Stimulated activated CD4-positive, alpha-beta T cell treated with anti-CD3 and anti-CD28 coated beads, Interleukin-4, amount 100 ng/mL, for 1 hour (primary cell): Measurements from ENCODE around the gene SPARC.
"Not testable (repeated sequence)": the region's sequence is repeated elsewhere in the genome, so short reads cannot be mapped to it uniquely, and the experiment has no call there.

Experiments used
- DNase-seq: peaks from one replicate; pipeline ENCODE4 v3.0.0-alpha.2; 2020

Gene SPARC, protein sequence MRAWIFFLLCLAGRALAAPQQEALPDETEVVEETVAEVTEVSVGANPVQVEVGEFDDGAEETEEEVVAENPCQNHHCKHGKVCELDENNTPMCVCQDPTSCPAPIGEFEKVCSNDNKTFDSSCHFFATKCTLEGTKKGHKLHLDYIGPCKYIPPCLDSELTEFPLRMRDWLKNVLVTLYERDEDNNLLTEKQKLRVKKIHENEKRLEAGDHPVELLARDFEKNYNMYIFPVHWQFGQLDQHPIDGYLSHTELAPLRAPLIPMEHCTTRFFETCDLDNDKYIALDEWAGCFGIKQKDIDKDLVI

DNA sequence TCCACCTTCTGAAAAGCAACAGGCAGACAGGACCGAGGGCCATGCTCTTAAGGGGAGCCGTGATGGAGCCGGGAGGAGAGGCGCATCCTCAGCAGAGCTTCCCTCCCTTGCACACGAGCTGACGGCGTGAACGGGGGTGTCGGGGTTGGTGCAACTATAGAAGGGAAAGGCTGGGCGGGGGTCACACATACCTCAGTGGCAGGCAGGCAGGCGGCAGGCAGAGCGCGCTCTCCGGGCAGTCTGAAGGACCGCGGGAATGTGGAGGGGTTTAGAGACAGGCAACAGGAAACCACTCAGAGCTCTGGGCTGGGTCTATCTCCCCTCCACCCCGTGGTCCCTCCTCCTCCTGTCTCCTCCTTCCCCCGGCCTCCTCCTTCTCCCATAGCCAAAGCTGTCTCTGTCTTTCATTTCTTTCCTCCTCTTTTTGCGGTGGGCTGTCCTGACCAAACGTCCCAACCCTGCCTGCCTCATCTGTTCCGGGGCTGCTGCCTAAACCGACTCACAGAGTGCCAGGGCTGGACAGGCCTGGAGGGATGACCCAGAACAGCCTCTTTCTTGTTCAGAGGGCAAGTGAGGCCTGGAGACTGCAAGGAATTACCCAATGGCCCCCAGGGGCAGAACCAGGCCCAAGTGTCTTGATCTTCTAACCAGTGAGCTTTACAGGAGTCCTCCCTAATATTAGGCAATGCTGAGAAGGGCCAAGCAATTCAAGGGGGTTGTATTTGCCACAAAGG lies at the start of gene SPARC:
Gene SPARC, minus strand, starts transcription at position 242 of the 734 bp plus-strand sequence. CDS start 10,727 bp downstream, outside the sequence.
- no peak for DNase-seq

DNA sequence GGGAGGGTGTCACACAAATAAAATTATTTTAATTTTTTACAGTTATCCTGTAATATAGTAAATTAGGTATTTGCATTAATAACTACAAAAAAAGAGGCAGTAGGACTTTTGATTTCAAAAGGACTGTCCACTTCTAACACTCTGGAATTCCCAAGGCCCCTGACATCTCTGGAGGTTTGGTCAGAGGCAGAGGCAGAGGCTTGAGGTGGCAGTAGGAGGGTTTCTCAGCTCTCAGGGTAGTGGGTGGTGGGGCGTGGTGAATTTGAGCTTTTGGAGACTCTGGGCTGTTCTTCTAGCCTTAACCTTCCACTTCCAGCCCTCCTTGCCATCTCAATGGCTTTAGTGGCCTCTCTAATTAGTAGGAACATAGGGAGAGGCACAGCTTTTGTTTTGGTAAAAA lies 48.9 kb upstream of the SPARC start:
- no peak for DNase-seq

DNA sequence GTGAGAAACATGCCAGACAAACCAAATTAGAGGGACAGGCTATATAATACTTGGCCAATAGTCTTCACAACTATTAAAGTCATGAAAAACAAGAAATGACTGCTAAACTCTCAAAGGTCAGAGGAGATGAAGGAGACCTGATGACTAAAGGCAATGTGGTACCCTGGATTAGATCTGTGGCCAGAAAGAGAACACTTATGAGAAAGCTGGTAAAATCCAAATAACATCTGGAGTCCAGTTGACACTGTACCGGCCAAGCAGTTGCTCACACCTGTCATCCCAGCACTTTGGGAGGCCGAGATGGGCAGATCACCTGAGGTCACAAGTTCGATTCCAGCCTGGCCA lies 47.3 kb upstream of the SPARC start:
- no peak for DNase-seq

DNA sequence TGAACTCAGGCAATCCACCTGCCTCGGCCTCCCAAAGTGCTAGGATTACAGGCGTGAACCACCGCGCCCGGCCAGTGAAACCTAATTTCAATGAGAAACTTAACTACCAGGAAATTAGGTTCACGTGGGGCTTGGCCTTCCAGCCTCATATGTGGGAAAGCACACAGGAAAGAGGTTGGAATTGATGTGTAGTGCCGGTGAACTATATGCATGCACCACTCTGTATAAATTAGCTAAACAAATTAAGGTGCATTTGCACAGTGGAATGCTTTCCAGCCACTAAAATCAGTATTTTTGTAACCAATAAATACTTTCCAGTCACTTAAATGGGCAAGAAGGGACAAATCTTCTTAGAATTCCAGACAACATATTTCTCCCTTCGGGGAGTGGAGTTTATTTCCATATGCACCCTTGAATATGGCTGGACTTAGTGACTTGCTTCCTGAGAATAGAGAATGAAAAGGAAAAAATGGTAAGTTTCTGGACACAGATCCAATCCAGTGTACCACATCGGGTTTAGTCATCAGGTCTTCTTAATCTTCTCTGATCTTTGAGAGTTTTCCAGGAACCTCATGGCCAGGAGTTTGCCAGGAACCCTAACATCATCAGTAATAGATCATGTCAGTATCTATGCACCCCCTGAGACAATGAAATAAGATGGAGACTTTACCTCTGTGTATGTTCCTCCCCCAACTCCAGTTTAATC lies 46.8 kb upstream of the SPARC start:
- DNase-seq = no peak

DNA sequence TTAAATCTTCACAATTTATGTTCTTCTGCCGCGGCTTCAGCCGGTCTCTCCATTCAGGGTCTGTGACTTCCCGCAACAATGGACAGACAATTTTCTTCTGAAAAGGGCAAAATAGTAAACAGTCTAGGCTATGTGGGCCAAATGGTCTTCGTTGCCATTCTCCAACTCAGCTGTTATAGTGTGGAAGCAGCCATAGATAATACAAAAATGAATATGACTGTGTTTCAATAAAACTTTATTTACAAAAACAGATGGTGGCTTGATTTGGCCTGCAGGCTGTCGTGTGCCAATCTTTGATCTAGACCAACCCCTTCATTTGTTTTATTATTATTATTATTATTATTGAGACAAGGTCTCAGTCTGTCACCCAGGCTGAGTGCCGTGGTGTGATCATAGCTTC lies 43.7 kb upstream of the SPARC start:
- no peak for DNase-seq

DNA sequence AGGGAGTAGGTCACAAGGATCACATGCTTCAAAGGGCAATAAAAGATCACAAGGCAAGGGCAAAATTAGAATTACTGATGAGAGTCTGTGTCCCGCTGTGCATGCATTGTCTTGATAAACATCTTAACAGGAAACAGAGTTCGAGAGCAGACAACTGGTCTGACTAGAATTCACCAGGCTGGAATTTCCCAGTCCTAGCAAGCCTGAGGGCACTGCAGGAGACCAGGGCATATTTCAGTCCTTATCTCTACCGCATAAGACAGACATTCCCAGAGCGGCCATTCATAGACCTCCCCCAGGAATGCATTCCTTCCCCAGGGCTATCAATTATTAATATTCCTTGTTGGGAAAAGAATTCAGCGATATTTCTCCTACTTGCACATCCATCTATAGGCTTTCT lies 42.9 kb upstream of the SPARC start:
- DNase-seq = not testable (repeated sequence)

DNA sequence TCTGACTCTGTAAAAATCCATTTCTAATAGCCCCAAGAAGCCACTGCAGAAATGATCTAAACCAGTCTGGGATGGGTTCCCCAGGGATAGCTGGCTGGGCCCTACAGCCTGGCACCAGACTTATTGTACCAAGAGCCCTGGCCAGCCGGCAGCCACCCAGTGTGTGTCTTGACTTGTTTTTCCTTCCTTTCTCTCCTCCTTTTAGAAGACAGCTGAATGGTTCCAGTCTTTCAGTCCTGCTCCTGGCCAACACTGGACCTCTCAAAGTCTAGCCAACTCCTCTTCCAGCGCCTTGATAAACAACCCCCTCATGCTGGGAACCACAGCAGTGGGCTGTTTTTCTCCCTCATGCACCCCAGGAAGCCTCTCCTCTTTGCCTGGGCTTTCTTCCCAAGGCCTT lies 37.6 kb upstream of the SPARC start:
- no peak for DNase-seq

DNA sequence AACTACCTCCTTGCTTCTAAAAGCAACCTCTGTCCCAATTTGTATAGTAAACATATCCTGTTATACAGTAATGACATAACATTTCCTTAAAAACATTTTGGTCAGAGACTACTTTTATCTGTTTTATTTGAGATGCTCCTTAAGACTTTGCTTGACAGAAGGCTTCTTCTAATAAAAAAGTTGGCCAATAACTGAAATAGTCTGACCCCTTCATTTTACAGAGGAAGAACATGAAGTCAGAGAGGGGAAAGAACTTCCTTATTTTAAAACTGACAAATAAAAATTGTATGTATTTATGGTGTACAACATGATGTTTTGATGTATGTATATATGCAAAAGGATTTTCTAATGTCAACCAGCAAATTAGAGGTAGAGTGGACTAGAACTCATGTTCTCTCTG lies 35.8 kb upstream of the SPARC start:
- DNase-seq = no peak

DNA sequence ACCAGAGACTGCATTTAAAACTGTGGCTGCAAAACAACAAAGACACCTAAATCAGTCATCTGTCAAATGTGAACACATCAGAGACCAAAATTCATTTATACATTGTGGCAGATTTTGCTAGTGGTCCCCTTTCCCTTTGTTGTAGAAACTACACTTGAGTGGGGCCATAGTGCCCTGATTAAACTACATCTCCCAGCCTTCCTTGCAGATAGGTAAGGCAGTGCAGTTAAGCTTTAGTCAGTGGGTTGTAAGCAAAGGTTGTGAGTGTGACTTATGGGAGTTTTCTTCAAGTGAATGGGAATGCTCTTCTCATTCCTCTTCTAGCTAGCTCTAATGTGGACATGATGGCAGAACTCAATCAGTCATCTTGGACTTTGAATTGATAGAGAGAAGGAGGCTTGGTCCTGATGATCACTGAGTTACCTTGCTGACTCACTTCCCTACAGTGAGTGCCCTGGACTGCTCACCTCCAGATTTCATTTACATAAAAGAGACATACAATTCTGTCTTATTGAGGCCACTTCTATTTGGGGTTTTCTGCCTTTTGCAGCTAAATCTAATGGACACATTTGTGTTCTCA lies 35.2 kb upstream of the SPARC start:
- DNase-seq = no peak

DNA sequence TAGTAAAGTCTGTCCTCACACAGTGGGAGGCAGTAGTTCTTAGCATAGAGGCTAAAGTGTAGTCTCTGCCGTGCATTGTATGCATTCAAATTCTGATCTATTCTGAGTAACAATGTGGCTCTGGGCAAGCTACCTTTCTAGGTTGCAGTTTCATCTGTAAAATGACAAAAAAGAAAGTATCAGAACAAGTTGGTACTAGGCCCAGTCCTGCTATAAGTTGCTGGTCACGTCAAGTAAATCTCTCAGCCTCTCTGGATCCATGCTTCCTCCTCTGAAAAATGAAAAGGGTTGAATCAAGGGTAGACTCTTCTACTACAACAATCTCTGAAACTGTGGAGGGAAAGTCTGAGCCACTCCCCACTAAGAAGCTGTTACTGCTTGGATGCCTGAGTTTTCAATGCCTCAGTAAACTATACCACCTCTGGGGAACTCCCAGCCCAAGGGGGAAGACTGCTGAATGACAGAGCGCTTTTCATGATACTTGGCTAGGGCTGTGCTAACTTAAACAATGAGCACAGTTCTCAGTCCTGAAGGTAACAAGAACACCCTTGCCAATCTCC lies 34.5 kb upstream of the SPARC start:
- DNase-seq = no peak

DNA sequence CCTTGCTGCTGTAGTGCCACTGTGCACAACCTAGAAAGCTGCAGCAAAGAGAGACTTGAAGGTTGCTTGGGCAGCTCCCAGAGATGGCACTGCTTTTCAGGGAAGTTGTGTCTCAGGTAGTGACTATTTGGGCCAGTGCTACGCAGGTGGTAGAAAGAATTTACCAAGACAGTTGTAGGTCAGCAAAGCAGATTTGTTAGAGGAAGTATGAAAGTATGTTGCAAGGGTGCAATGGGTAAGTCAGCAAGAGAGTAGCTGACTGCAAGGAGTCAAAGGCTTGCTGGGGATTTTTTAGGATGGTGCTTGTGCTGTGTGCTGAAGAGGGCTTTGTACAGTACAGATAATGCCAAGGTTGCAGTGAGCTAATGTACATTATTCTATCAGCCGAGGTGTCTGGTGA lies 33.5 kb upstream of the SPARC start:
- no peak for DNase-seq

DNA sequence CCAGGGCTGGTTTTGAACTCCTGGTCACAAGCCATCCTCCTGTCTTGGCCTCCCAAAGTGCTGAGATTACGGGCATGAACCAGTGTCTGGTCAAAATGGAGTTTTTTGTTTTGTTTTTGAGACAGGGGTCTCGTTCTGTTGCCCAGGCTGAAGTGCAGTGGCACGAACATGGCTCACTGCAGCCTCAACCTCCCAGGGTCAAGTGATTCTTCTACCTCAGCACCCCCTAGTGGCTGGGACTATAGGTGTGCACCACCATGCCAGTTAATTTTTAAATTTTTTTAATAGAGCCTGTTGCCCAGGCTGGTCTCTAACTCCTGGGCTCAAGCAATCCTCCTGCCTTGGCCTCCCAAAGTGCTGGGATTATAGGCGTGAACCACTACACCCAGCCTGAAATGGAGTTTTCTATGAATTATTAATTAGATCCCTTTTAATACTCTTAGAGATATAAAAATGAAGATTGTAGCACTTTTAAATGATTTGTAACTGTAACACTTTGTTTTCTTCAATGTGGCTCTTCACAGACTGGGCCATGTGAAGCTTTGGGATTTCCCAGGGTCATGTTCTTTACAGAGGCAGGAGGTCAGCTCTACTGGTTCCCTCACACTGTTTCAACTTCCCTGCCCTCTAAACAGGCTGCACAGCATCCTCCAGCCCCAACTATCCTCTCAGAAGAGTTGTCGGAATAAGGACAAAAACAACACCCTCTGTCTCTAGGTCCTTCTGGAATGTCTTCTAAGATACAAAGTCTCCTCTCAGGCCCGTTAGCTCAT lies 32.7 kb upstream of the SPARC start:
- no peak for DNase-seq

DNA sequence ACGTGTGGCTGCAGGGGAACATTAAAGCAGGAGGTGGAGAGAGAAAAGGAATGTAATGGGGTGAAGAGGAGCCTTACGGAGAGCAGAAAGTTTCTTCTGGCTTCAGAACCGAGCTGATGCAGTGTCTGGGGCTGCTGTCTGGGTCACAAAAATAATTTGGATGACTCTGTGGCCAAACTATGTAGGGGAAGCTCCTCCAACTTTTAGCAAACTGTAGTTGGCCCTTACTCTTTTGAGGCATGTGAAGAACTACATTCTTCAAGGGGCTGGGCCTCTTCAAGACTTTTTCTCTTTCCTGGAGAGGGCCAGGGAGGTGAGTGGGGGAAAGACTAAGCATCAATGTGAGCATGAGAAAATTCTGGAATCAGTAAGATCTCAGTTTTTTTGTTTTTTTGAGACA lies 31.9 kb upstream of the SPARC start:
- DNase-seq = no peak

DNA sequence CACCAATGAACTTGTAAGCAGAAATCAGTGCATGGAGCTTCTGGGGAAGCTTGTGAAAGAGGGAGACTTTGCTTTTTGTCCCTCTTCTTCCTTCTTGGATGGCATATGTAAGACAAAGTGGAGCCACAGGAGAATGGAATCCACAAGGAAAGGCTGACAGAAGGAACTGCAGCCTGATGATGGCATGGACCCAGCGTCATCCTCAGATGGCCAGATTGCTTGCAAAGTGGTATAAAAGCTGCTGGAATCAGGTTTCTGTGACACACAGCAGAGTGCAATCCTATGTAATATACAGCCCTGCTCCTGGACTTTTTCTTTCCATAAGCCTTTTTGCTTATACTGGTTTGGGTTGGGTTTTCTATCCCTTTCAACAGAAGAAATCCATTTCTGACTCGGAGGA lies 31.4 kb upstream of the SPARC start:
- no peak for DNase-seq

DNA sequence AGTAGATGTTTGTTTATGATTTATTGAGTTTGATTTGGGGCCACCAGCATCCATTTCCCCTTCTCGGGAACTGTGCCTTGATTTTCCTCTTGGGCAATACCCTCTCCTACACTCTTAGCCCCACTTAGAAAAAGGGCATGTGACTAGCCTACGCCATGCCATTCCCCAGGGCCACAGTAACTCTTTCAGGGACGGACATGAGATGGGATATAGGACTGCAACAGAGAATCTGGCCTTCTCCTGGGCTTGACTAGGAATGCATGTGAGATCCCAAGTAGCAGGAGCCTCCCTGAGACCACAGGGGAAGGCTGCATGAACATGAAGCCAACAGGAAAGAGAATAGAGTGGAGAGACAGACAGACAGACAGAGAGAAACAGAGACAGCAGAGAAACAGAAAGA lies 30.7 kb upstream of the SPARC start:
- DNase-seq = no peak

DNA sequence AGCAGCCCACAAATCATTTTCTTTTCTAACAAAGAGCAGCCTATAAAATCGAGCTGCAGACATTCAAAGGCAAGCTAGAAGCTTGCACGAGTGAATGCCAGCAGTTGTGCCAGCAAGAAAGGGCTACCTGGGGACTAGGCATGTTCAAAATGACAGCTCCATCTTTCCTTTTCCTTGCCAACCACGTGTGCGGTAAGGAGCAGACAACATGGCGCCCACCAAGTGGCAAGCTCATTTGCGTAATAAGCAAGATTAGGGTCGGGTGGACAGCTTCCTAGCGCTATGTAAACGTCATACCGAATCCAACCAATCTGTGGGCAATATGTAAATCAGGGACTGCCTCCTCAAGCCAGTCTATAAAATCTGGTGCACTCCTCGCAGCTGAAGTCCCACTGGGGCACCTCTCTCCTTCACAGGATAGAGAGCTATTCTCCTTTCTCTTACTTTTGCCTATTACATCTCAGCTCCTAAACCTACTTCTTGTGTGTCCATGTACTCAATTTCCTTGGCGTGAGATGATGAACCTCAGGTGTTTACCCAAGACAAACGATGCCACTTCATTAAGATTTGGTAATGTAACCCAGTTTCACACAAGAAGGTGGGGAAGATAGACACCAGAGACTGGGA lies 22.5 kb upstream of the SPARC start:
- no peak for DNase-seq

DNA sequence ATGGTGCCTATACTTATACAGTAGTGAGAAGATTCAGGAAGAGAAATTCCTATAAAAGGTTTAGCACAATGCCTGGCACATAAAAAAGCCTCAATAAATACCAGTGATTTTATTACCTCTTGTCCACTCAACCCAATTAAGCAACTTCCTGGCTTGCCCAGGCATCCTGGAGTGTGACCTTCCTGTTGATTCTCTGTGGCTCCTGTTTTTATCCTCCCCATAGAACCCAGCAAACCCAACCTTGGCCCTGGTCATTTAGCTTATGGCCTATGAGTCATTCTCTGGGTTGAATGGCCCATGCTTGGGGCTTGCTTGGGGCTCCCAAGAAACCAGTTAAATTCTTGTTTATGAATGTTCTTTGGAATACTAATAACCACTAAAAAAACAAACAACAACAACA lies 21.4 kb upstream of the SPARC start:
- no peak for DNase-seq

DNA sequence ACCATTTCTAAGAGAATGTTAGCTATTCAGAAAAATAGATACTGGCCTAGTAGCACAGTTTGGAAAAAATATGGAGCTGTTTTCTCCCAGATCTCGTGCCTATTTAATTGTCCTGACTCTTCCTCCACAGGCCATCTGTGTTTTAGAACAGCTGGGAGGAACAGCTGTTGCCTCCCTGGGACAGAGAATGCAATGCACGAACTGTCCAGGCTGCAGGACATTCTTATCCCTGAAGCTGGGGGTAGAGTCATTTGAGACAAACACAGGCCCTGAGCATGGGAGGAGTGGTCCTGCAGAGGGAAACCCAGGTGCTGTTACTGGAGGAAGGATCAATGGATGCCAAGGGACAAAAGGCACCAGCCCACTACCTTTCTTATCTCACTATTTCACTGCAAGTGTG lies 20.9 kb upstream of the SPARC start:
- no peak for DNase-seq

DNA sequence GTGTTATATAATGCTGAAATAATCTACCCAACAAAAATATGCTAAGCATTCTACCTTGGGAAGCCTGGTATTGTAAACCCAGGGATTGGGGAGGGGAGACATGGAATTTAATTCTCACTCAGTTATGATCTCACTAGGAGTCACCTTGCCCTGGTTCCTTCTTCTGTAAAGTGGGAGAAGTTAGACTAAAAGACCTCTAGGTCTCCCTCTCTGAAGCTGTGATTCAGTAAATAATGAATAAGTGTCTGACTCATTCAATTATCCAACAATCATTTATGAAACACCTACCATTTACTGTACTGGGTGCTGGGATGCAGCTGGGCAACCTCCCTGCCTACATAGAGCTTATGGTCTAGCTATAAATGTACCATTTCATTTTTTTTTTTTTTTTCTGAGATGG lies 20.2 kb upstream of the SPARC start:
- no peak for DNase-seq

DNA sequence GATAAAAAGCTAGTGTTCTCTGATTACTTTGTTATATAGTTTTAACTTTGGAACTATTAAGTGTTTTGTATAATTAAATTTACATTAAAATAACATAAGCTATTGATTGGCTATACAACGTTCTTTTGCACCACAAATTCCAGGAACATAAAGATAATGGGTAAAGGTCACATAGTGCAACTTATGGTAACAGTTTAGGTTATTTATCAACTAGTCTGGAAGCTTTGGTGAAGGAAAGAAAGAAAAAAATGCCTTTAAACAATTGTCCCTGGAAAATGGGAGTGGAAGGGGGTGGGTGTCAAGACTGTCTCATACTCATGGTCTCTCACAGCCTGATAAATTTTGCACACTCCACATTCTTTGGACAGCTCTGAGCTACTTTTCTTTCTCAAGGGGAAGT lies 17.1 kb upstream of the SPARC start:
- DNase-seq = no peak

DNA sequence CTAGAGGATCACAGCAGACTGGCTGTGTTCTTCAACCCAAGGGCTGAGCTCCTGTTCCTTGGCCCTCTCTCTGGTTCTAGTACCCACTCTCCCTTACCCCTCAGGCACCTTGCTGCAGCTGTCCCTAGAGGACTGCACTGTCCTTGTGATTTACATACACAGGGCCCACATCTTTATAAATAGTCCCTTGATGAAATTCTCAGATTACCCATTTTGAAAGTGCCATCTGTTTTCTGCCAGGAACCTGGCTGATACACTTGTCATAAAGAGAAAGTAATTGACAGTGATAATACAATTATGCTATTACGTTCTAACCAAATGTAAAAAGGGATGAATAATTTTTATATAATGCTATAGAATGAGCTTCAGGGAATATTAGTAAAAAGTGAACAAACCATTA lies 16.5 kb upstream of the SPARC start:
- no peak for DNase-seq

DNA sequence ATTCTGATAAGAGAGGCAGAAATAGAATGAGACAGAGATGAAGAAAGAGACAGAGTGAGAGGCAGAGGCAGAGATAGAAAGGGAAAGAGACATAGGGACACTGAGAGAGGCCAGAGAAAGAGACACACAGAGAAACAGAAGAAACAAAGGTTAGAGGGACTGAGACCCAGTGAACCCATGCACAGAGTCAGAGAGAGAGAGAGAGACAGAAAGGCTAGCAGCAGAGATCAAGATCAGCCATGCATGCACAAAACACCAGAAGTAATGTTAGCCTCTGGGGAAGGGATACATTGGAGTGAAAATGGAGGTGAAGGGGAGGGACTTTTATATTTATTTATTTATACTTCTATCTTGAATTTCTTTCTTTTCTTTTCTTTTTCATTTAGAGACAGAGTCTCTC lies 14.1 kb upstream of the SPARC start:
- no peak for DNase-seq
